ENCODE results near the gene KIF23.
A peak's percentile ranks its signal among the peaks of the same experiment; 100 is the strongest.
"Not testable (repeated sequence)": the region's sequence is repeated elsewhere in the genome, so short reads cannot be mapped to it uniquely, and the experiment has no call there.

KIF23 gene

DNA sequence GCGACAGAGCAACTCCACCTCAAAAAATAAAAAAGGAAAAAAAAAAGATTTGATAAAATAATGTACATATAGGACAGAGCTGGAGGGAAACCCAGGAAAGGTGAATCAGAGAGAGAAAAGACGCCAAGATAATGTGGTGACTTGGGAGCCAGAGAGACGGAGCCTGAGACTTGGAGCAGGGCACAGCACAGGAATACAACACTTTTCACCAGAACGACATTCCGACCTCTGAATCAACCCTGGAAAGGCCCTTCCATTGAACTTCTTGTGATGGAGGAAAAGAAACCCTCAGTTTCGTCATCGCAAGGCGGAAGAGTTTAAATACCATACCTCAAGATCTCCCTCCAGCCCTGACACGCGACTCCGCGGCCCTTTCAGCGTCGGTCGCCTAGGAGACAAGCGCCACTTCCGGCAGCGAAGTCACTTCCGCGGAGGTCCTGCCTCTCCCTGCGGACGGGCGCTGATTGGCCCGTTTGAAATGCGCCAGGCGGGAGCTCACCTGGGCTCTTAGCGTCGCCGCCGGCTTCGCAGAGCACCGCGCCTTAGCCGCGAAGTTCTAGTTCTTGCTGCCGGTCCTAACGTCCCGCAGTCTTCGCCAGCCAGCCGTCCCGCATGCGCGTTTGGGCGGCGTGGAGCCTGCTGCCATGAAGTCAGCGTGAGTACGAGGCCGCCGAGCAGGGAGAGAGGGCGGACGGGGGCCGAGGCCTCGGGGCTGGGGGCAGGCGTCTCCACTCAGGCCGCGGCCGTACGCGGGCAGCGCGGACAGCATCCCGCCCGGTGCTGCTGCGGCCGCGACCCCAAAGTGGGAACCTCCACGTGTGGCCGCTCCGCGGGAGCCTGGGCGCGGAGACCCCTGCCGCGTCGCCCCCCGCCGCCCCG lies at the start of gene KIF23:
KIF23 (plus strand) TSS at position 528 of the 879 bp plus-strand sequence; CDS start at position 645, 117 bp downstream.
- DNase-seq (ENCODE audit: low read depth): peak; percentile 97

- DNase-seq (ENCODE audit: low read depth): no peak
Observed at GRCh38 chr15:69367236-69367635, 46.9 kb upstream of the KIF23 start.

DNA sequence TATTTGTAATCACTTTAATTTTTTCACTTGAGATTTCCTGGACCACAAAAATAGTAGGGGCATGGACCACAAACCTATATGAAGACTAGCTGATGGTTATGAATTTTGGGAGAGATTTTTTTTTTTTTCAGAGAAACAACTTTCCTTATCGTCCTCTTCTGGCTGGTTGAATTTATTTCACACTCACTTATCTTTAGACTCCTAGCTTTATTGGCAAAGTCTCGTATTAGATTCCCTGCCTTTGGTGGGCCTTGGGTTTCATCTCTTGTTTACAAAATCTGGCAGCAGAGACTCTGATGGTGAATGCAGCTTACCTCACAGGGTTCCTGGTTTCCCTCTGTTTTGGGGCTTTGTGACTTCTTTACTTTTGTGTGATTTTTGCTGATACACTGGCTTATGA lies 44.5 kb upstream of the KIF23 start:
- no peak for DNase-seq (ENCODE audit: low read depth)

DNA sequence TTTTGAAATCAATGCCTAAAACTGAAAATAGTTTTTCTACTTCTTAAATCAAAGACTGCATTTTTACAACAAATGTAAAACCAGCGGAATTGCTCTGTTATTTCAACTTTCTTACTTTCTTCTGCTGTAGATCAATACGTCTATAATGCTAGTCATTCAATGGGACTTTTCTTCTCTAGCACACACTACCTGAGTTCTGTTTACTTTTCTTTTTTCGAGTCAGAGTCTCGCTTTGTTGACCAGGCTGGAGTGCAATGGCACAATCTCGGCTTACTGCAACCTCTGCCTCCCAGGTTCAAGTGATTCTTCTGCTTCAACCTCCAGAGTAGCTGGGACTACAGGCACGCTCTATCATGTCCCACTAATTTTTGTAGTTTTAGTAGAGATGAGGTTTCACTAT lies 40.7 kb upstream of the KIF23 start:
- DNase-seq (ENCODE audit: low read depth): no peak

GRCh38 chr15:69375151-69375790 lies 38.9 kb upstream of the KIF23 start:
- DNase-seq (ENCODE audit: low read depth): no peak

GRCh38 chr15:69377216-69377970 lies 36.8 kb upstream of the KIF23 start:
- no peak for DNase-seq (ENCODE audit: low read depth)

DNA sequence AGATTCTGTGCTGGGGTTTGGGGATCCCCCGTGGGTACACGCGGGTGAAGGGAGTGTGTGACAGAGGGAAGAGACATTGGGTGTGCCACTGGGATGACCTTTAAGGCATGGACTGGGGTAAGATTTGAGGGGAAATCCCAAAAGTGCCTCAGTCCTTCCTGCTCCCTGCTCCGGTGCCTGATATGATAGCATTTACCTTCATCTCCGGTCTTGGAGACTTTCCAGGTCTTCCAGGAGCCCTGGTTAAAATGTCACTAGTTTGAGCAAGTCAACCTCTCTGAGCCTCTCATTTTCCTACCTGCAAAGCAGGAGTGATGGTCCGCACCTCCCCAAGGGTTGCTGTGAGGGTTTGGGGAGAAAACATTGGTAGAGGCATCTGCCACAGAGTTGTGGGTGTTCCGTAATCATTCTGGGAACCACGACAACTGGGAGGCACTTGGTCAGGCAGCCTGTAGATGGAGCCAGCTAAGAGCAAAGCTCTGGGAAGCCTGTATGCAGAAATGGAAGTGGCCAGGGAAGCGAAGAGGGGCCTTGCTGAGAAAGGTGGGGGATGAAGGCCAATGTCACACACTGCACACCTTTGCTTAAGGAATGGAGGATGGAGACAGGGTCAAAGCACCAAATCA lies 33.9 kb upstream of the KIF23 start:
- DNase-seq (ENCODE audit: low read depth): peak; percentile 41

- no peak for DNase-seq (ENCODE audit: low read depth)
Observed at GRCh38 chr15:69380726-69381105, 33.4 kb upstream of the KIF23 start.

DNA sequence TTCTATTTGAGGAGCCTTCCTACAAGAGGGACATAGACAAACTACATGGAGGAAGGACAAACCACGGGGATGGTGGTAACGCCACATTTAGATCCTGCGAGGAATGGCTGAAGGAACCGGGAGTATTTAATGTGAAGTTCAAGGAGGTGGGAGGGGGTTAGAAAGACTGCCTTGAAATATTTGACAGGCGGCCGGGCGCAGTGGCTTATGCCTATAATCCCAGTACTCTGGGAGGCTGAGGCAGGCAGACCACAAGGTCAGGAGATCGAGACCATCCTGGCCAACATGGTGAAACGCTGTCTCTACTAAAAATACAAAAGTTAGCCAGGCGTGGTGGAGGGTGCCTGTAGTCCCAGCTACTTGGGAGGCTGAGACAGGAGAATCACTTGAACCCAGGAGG lies 32.0 kb upstream of the KIF23 start:
- DNase-seq (ENCODE audit: low read depth): not testable (repeated sequence)

DNA sequence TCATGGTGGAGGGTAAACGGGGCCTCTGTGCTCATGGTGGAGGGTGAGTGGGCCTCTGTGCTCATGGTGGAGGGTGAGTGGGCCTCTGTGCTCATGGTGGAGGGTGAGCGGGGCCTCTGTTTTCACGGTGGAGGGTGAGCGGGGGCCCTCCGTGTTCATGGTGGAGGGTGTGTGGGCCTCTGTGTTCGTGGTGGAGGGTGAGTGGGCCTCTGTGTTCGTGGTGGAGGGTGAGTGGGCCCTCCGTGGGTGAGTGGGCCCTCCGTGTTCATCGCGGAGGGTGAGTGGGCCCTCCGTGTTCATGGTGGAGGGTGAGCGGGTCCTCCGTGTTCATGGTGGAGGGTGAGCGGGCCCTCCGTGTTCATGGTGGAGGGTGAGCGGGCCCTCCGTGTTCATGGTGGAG lies 30.1 kb upstream of the KIF23 start:
- DNase-seq (ENCODE audit: low read depth): not testable (repeated sequence)

DNA sequence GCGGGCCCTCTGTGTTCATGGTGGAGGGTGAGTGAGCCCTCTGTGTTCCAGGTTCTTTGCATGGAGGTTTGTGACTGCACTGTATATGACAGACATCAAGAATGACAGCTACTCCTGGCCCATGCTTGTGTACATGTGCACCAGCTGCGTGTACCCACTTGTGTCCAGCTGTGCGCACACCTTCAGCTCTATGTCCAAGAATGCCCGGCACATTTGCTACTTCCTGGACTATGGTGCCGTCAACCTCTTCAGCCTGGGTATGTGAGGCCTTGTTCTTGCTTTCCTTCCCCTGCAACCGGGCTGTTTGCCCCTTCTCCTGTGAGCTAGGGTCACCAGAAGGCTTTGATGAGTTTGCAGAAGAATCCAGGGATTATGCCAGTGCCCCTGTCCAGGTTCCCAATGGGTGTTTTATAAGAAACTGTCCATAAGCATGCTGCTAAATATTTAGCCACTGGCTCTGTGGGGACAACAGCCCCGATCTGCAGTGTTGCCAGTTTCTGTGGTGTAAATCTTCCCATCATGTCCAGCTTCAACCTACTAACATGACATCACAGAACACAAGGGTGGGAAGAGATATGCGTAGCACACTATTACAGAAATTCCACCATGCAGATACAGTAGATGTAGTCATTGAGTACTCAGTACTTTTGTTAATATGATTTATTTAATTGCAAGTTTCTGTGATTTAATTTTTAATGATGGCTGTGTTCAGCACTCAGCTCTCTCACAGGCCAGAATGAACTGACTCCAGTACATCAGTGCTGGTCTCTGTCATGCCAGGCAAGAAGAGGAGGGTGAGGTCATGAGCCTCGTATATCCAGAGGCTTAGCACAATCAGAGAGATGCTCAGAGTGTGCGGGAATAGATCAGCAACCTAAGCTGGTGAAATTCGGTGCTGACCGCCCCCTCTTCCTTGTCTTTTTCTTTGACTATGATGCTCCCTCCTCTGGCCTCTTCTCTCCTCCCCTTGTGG lies 29.2 kb upstream of the KIF23 start:
- no peak for DNase-seq (ENCODE audit: low read depth)

DNA sequence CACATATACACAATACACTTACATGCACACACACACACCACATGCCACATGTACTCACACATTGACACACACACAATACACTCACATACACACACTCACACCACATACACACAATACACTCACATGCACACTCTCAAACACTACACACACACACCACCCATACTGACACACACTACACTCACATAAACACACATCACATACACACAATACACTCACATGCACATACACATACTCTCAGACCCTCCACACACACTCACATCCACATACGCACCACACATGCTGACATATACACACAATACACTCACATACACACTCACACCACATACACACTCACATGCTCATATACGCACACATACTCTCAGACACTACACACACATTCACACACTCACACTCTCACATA lies 28.3 kb upstream of the KIF23 start:
- DNase-seq (ENCODE audit: low read depth): no peak

DNA sequence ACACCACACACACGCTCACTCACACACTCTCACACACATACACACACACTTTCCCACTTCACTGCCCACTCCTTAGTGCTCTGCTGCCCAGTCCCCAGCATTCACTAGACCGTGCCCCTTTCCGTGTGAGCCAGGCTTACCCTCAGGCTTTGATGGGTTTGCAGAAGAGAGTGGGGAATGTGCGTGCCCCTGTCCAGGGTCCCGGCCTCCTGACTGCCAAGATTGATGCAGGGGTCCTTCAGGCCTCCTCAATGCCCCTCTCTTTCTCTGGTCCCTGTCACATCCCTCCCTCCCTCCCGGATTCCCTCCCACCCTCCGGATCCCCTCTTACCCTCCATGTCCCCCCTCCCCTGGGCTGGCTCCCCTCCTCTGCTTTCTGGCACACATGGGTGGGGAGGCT lies 27.9 kb upstream of the KIF23 start:
- no peak for DNase-seq (ENCODE audit: low read depth)

GRCh38 chr15:69388260-69388705 lies 25.9 kb upstream of the KIF23 start:
- peak; percentile 86 for DNase-seq (ENCODE audit: low read depth)

- DNase-seq (ENCODE audit: low read depth): no peak
Observed at GRCh38 chr15:69389426-69389825, 24.7 kb upstream of the KIF23 start.

GRCh38 chr15:69390575-69390974 lies 23.6 kb upstream of the KIF23 start:
- peak; percentile 92 for DNase-seq (ENCODE audit: low read depth)

DNA sequence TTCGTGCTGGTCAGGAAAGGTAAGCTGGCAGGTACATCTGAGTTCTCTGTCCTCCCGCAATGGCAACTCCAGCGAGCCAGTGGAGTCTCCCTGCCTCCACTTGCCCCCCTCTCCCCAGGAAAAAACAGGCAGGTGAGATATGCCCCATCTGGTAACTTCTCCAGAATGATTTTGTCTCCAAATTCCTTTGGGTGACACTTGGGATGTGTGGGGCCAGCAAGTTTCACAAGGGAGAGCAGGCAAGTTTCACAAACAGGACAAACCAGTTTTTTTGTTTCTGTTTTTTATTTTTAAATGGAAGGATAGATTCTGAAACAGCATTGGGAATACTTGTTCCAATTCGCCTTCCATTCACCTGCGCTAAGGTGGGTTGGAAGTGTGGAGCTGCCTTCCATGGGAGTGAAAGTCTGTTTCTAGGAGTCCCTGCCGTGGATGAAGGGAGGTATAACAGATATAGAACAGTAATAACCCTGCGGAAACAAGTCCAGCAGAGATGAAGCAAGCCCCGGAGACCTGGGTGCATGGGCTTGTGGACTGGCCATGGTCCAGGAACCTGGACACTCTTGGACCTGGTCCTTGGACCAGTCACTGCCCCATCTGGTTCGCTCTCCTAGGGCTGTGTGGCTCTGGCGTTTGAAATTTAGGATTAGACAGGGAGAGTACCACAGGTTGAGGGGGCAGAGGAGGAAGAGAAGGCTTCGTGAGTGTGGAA lies 22.9 kb upstream of the KIF23 start:
- no peak for DNase-seq (ENCODE audit: low read depth)

DNA sequence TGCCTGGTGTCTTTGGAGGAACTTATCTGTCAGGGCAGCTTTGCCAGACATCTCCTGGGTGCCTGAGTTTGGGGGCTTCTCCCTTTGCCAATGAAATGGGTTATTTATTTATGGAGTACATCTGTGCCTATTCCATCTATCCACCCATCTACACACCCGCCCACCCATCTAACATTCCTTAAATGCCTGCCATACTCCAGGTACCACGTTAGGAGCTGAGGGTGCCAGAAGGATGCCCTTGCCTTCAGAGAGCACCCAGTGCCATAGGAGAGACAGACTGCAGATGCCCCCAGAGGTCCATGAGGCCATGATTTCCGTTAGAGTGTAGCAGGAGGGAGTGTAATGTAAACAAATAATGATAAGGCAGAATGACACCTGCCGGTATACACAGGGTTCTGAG lies 21.8 kb upstream of the KIF23 start:
- no peak for DNase-seq (ENCODE audit: low read depth)

GRCh38 chr15:69393831-69394491 lies 20.2 kb upstream of the KIF23 start:
- DNase-seq (ENCODE audit: low read depth): peak; percentile 46

All from EH (cell line).